Activated CD8-positive, alpha-beta memory T cell treated with anti-CD3 and anti-CD28 coated beads, Interleukin-2, amount 50 U/mL, for 1 hour (primary cell): Measurements from ENCODE around the gene NMBR.
"Not testable (repeated sequence)": the region's sequence is repeated elsewhere in the genome, so short reads cannot be mapped to it uniquely, and the experiment has no call there.

Experiments
- DNase-seq: peaks from one replicate; pipeline ENCODE4 v3.0.0-alpha.2; 2020; ENCODE audit errors: extremely low read depth

Gene NMBR

DNA sequence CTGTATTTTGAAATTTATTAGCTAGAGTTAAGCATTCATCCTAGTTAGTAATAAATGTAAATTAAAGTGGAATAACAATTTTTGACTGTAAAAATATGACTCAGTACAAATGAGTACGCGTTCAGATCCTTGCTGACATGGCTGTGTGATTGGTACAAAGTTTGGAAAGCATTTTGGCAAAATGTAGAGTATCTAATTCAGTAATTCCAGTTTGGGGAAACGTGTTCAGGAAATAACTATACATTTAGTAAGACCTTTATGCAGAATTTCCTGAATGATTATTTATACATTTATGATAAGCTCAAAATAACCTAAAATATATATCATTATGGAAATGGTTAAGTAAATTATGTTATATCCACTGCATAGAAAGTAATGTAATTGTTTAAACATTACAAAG lies 8.2 kb upstream of the NMBR start:
- no peak for DNase-seq

- DNase-seq, result no peak
Observed at GRCh38 chr6:142154336-142154735, 7.4 kb upstream of the NMBR start.

DNA sequence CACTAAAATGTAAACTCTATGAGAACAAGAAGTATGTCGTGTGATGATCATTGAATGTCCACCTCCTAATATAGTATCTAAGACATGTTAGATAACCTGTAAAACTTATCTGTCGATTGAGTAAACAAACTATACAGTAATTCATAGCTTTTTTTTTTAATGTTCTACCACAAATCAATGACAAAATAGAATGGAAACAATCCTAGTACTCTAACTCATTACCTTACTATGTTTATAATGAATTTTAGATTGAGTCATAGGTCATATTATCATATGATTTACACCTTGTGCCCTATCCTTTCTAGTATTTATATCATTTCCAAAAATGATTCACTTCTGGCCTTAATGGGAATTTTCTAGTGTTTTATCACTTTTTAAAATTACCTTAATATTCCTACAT lies 6.3 kb upstream of the NMBR start:
- no peak for DNase-seq

DNA sequence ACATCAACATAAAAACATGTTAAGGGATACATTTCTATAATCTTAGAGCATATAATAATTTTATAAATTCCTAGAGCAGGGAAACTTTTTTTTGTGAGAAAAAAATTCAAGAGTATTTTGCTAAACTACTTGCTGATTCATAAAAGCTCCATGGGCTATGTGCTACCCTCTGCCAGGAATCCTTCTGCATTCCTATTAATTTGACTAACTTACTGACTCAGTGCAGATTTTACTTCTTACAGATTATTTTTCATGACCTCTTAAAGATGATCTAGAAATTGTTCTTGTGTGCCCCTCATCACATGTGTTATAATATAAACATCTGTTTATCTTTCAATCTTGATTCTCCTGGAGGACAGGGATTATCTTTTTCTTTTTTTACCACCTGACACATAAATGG lies 5.8 kb upstream of the NMBR start:
- DNase-seq, result no peak

- not testable (repeated sequence) for DNase-seq
Observed at GRCh38 chr6:142141531-142141930, 5.4 kb downstream of the NMBR start.

- no peak for DNase-seq
Observed at GRCh38 chr6:142138876-142139275, 8.0 kb downstream of the NMBR start.

DNA sequence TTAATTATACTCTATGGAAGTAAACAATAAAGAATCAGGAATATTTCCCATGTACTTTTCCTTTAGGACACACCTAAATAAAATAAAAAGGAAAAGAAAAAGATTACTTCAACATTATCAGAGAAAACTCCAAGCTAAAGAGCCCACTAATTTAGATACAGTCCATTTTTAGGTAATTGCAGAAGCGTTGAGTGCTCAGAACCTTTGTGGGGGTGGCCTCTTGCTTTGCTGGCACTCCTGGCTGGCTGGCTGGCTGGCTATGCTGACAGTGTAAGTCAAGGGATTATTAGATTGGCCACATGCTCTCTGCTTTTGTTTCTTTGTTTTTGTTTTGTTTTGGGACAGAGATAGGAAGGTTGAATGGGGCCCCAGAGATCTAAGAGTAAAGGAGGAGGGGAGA lies 14.3 kb downstream of the NMBR start, which contains the start of gene GJE1:
GJE1 (plus strand) TSS at position 301 of the 400 bp plus-strand sequence. CDS start 234 bp downstream, outside the sequence.
- no peak for DNase-seq

- no peak for DNase-seq
Observed at GRCh38 chr6:142130814-142131213, 16.1 kb downstream of the NMBR start.

- no peak for DNase-seq
Observed at GRCh38 chr6:142121342-142121741, 25.6 kb downstream of the NMBR start.

DNA sequence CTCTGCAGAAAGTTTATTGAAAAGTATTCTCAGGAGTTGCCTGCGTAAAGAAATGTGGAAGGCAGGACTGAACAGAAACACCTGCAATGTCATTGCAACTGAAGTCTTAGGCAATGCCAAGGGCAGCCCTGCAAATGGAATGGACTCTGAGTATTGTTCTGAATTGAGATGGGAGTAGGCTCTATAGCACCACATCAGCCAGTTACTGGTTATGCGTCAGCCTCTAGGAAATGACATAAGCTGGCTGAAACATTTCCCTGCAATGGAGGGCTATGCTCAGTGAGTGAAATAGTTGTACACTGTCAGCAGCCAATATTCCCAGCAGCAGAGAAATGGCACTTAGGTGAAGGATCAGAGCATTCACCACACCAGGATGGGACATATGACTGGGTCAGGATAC lies 28.0 kb downstream of the NMBR start:
- DNase-seq, result no peak

- no peak for DNase-seq
Observed at GRCh38 chr6:142118328-142118727, 28.6 kb downstream of the NMBR start.

DNA sequence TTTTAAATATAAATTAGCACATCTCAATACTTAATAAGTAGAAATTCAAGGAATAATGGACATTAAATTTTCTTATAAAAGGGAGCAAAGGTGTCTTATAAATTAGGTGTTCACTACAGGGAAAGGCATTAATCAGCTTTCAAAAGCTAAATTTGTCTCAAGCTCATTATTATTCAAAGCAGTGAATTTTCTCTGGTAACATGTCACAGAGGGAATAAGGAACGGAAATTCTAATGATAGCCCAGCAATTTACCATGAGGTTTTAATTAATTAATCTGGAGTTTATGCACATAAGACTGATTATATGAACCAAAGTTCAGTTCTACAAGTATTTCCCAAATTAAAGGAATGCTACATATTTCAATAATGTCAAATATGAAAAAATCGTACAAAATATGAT lies 29.6 kb downstream of the NMBR start:
- no peak for DNase-seq

GRCh38 chr6:142112451-142113061 lies 34.4 kb downstream of the NMBR start:
- peak; percentile 42 for DNase-seq

DNA sequence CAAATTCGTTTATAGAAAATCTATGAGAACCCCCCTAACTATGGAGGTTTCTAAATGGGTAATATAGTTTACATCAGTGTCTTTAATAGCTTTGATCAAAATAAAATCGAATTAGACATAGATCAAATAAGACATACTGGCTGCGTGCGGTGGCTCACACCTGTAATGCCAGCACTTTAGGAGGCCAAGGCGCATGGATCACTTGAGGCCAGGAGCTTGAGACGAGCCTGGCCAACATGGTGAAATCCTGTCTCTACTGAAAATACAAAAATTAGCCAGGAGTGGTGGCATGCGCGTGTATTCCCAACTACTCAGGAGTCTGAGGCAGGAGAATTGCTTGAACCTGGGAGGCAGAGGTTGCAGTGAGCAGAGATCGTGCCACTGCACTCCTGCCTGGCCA lies 36.1 kb downstream of the NMBR start:
- not testable (repeated sequence) for DNase-seq

- DNase-seq, result not testable (repeated sequence)
Observed at GRCh38 chr6:142104820-142105219, 42.1 kb downstream of the NMBR start.

- no peak for DNase-seq
Observed at GRCh38 chr6:142088858-142089216, 58.1 kb downstream of the NMBR start.

DNA sequence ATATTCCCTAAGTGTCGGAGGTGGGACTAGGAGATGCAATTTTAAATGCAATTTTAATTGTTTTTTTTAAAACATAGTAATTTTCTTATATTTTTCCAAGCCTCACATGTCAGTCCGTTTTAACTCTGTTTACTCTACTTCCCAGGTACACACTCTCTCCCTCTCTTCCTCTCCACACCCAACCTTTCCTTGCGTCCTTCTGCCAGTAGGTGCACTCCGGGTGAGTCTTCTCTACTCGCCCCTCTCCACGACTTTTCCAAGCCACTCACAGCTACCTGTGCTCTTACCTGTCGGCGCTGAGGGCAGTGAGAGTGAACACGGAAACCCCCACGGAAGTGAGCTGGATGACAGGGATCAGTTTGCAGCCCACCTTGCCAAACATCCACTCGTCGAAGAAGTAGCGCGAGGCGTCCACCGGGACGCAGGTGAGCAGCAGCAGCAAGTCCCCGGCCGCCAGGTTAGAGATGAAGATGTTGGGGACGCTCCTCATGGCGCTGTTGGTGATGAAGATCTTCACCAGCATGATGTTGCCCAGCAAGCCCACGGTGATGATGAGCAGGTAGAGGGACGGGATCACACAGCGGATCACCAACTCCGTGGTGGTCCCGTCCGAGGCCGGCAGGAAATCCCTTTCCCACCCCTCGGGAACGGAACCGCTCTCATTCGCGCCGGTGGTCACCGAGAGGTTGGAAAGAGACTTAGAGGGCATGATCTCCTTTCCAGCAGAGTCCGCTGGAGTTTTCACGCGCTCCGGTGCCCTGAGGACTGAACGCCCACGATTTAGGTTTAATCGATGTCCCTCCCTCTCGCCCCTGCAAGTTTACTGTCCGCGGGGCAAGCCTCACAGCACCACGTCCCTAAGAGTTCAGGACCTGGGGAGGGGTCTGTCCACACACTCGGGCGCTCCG lies 58.7 kb downstream of the NMBR start:
- no peak for DNase-seq

GRCh38 chr6:142079130-142079529 lies 67.8 kb downstream of the NMBR start:
- no peak for DNase-seq

DNA sequence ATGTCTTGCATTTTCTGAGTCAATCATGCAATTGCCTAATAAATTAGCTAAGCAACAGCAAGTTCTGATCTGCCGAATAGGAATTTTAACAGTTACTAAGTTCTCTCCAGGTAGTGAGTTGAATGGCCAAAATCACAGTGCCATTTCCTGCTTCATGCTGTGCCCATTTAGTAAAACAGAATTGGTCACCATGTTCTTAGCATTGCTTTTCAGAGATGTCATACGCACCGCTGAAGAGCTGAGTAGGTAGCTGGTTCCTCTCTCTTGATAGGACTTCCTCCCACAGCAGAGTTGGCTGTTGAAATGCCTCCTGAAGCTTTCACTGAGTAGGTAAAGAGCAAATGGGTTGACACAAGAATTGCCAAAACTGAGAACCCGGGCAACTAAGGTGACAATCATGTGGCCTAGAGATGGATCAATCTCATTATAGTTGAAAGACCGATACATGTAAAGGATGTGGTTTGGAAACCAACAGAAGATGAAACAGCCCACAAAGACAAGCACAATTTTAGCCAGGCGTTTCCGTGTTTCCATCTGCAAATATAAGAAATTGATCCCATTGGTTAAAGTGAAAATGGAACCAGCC lies 71.3 kb downstream of the NMBR start:
- DNase-seq, result no peak

DNA sequence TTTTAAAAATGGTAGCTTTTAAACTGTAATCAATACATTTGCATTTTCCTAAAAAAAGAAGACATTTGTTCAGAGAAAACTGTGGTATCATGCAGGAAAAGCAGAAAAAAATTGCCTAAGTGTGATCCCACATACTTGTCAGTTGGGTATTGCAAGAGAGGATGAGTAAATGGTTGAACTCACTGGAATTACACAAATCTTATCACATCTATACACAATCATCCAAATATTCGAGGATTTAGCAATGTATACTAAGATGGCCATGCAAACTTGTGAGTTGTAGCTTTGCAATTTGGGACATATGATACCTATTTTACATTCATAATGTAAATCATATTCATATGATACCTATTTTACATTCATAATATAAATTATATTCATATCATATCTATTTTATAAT lies 72.4 kb downstream of the NMBR start:
- no peak for DNase-seq

- no peak for DNase-seq
Observed at GRCh38 chr6:142071981-142072380, 74.9 kb downstream of the NMBR start.

DNA sequence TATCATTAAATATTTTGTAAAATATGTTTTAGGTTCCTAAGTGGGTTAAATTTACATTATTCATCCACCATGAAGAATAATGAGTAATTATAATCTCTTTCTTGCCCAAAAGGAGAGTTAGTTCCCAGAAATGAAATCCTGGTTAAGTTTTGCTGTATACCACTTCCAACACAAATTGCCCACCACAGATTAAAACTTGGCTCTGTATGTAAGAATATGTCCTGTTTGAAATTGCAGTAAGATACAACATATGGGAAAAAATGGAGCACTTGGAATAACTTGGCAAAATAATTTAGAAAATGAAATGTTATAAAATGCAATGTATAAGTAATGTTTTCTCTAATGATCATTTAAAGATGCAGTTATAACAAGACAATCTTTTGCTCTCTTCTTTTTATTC lies 78.5 kb downstream of the NMBR start:
- no peak for DNase-seq

GRCh38 chr6:142062861-142063260 lies 84.1 kb downstream of the NMBR start:
- DNase-seq, result not testable (repeated sequence)
